HepG2 (cell line): Measurements from ENCODE around the gene OR14I1. TPM values are rescaled to one million over a fixed set of nuclear protein-coding genes. Genes with fewer than 3 reads are reported as not detected.

Experiments used
- ATAC-seq: fragments of 200-7000 bp; cut with Tn5 transposase; 3 replicates; pipeline ENCODE4 v1.9.1; 2020; ENCODE audit warnings: mild to moderate bottlenecking, moderate library complexity
- BruUV-seq: library from RNA; stranded (reverse); fragments of 400-500 nt; replicated peaks from 2 replicates; lab custom pipeline; 2021; lab: Mats Ljungman, UMichigan
- CTCF ChIA-PET: fragments of 300-600 bp; formaldehyde crosslinking; extraction: SDS; loops from one replicate; lab custom pipeline; 2021; ENCODE audit warnings: low total read pairs, inconsistent platforms, low intra/inter-chr PET ratio; lab: Yijun Ruan, JAX
- POLR2A ChIA-PET: fragments of 350-600 bp; sonication (Branson Sonifier 250); formaldehyde crosslinking; loops from one replicate; lab custom pipeline; 2020; ENCODE audit warnings: antibody characterized with exemption, inconsistent platforms; lab: Yijun Ruan, JAX
- DNase-seq: peaks from one replicate; pipeline ENCODE4 v3.0.0-alpha.2; 2015; ENCODE audit warnings: low spot score
- FAIRE-seq: peaks from 3 replicates; lab custom pipeline; 2011; peaks lifted over from hg19 to GRCh38; lab: Jason Lieb, UNC
- H2AFZ ChIP-seq: one replicate; pipeline ENCODE4 v1.6.1; 2011; ENCODE audit warnings: low read length, inconsistent platforms
- H3K27ac ChIP-seq: fragments of 300-600 bp; 3 replicates; pipeline ENCODE4 v1.8.0; 2011; ENCODE audit warnings: mixed run types, mild to moderate bottlenecking, mixed read lengths, low read length, inconsistent platforms; ENCODE audit not compliant: insufficient read depth; ENCODE audit errors: extremely low read length
- H3K27me3 ChIP-seq, 2 experiments: fragments of 200-600 bp in 1 of 2; 2 replicates in 1 of 2; 3 replicates in 1 of 2; pipeline versions ENCODE4 v1.6.0 to v1.8.0; 2011; ENCODE audit warnings: low read length in 2 of 2, mild to moderate bottlenecking in 2 of 2, moderate library complexity in 2 of 2, inconsistent platforms in 1 of 2; ENCODE audit not compliant: insufficient read depth in 2 of 2, control insufficient read depth in 1 of 2
- H3K36me3 ChIP-seq, 2 experiments: fragments of 200-600 bp in 1 of 2; replicated peaks in 1 of 2; 2 replicates in 1 of 2; 3 replicates in 1 of 2; pipeline versions ENCODE4 v1.5.1 to v1.8.0; 2011; ENCODE audit warnings: low read length in 2 of 2, inconsistent platforms in 1 of 2; ENCODE audit not compliant: insufficient read depth in 2 of 2, control insufficient read depth in 1 of 2
- H3K4me1 ChIP-seq: 2 replicates; pipeline ENCODE4 v1.5.1; 2012; ENCODE audit warnings: low read length, inconsistent platforms; ENCODE audit not compliant: insufficient read depth
- H3K4me2 ChIP-seq: 2 replicates; pipeline ENCODE4 v1.6.0; 2011; ENCODE audit warnings: low read depth, low read length, inconsistent platforms
- H3K4me3 ChIP-seq, 3 experiments: fragments of 200-600 bp in 1 of 3; sonication (generic), shearing (Covaris generic) in 1 of 3; replicated peaks in 1 of 3; 2 replicates each; pipeline ENCODE4 v1.5.1; 2011 to 2016; ENCODE audit warnings: low read length in 3 of 3, inconsistent platforms in 2 of 3, low read depth in 2 of 3, mild to moderate bottlenecking in 2 of 3, control low read depth in 1 of 3, mixed read lengths in 1 of 3; ENCODE audit not compliant: insufficient read depth in 1 of 3
- H3K79me2 ChIP-seq: one replicate; pipeline ENCODE4 v1.6.1; 2011; ENCODE audit warnings: low read length, inconsistent platforms; ENCODE audit not compliant: insufficient read depth
- H3K9ac ChIP-seq: 2 replicates; pipeline ENCODE4 v1.6.0; 2011; ENCODE audit warnings: mild to moderate bottlenecking, low read depth, low read length, inconsistent platforms; ENCODE audit not compliant: insufficient read depth
- H3K9me3 ChIP-seq: 2 replicates; pipeline ENCODE4 v1.5.1; 2012; ENCODE audit warnings: mild to moderate bottlenecking, low read length
- H4K20me1 ChIP-seq: 2 replicates; pipeline ENCODE4 v1.6.0; 2011; ENCODE audit warnings: inconsistent platforms, mild to moderate bottlenecking, low read length, moderate library complexity; ENCODE audit not compliant: insufficient read depth
- AHR ChIP-seq: IDR thresholded peaks from 2 replicates; pipeline ENCODE4 v1.6.1; 2018; ENCODE audit warnings: missing genetic modification reagents, missing compliant biosample characterization
- CCAR2 ChIP-seq: fragments of 200-400 bp; formaldehyde crosslinking; optimal IDR thresholded peaks from 2 replicates; pipeline ENCODE3; 2018; ENCODE audit warnings: low read depth, mild to moderate bottlenecking, low read length, moderate library complexity
- ELF3 ChIP-seq: IDR thresholded peaks from 2 replicates; pipeline ENCODE4 v1.6.1; 2016; ENCODE audit warnings: missing genetic modification reagents, missing compliant biosample characterization
- FOXJ3 ChIP-seq: sonication (generic); formaldehyde crosslinking; IDR thresholded peaks from 2 replicates; pipeline ENCODE4 v1.4.0; 2020; ENCODE audit warnings: missing genetic modification reagents, mild to moderate bottlenecking, borderline replicate concordance
- JUN ChIP-seq: sonication (generic); formaldehyde crosslinking; IDR thresholded peaks from 2 replicates; pipeline ENCODE4 v1.4.0; 2020; ENCODE audit warnings: mild to moderate bottlenecking, missing genetic modification reagents
- KDM4B ChIP-seq: sonication (generic); formaldehyde crosslinking; IDR thresholded peaks from 2 replicates; pipeline ENCODE4 v1.4.0; 2020; ENCODE audit warnings: missing genetic modification reagents
- MBD4 ChIP-seq: IDR thresholded peaks from 2 replicates; pipeline ENCODE4 v1.6.1; 2012; ENCODE audit warnings: low read length, inconsistent platforms, borderline replicate concordance
- PHF8 ChIP-seq: sonication (generic); formaldehyde crosslinking; IDR thresholded peaks from 2 replicates; pipeline ENCODE4 v1.5.0; 2020; ENCODE audit warnings: missing genetic modification reagents
- SOX13 ChIP-seq, 3 experiments: fragments of 450-650 bp in 1 of 3; sonication (generic) in 1 of 3; formaldehyde crosslinking in 1 of 3; IDR thresholded peaks in 2 of 3; conservative IDR thresholded peaks in 1 of 3; 2 replicates each; pipeline versions ENCODE4 v1.5.0 to v1.6.1; 2016 to 2020; ENCODE audit warnings: antibody characterized with exemption in 1 of 3, mild to moderate bottlenecking in 1 of 3, missing compliant biosample characterization in 1 of 3, missing genetic modification reagents in 1 of 3, moderate library complexity in 1 of 3
- ZBTB21 ChIP-seq: sonication (generic); formaldehyde crosslinking; IDR thresholded peaks from 2 replicates; pipeline ENCODE4 v1.4.0; 2020; ENCODE audit warnings: missing genetic modification reagents
- ZBTB7A ChIP-seq: sonication (generic); formaldehyde crosslinking; IDR thresholded peaks from 2 replicates; pipeline ENCODE4 v1.8.0; 2022; ENCODE audit warnings: mild to moderate bottlenecking, missing genetic modification reagents
- ZNF431 ChIP-seq: sonication (generic); formaldehyde crosslinking; IDR thresholded peaks from 2 replicates; pipeline ENCODE4 v1.9.0; 2022; ENCODE audit warnings: missing genetic modification reagents, low read depth, mild to moderate bottlenecking, borderline replicate concordance
- WGBS: methylation state at CpG from one replicate; pipeline ENCODE4 v1.1.6; 2017; ENCODE audit warnings: low lambda C conversion rate; 5-methylcytosine and 5-hydroxymethylcytosine counted together
- in situ Hi-C: cut with HindIII; loops from 2 replicates; pipeline ENCODE4 v1.10.0; 2017; ENCODE audit warnings: low pct_unique_long_range_greater_than_20kb; ENCODE audit not compliant: extremely low pct_ligation_motif_present
- intact Hi-C: fragments of 100-400 bp; cut with micrococcal nuclease; formaldehyde crosslinking; loops from one replicate; pipeline ENCODE4 v1.10.0; 2022; ENCODE audit not compliant: unreplicated experiment
- polyA plus RNA-seq, 8 experiments: library from polyadenylated mRNA; depleted of rRNA in 3 of 8; stranded (reverse) in 7 of 8; unstranded in 1 of 8; fragments of >200 nt; fragmentation: Illumina TruSeq in 4 of 8; extraction: Trizol in 4 of 8; gene quantifications; 2 replicates each; pipeline versions ENCODE4 v1.2.1 to v1.2.3, GENCODE V29; 2011 to 2016; ENCODE audit warnings: low read depth in 4 of 8, missing spikeins in 1 of 8, mixed read lengths in 1 of 8; ENCODE audit not compliant: insufficient read depth in 1 of 8
- total RNA-seq, 5 experiments: library from RNA; depleted of rRNA; stranded (reverse); fragments of >200 nt; fragmentation: Illumina TruSeq; extraction: Trizol; gene quantifications; 2 replicates each; pipeline ENCODE4 v1.2.3, GENCODE V29; 2016; ENCODE audit warnings: low read depth in 1 of 5
- TF ChIP-seq, protein P1 (sequence below): sonication (generic); formaldehyde crosslinking; IDR thresholded peaks from 2 replicates; pipeline ENCODE4 v1.5.0; 2020; ENCODE audit warnings: mild to moderate bottlenecking, missing genetic modification reagents

OR14I1 gene
- total and polyA plus RNA-seq, 2 of the 13 experiments (the other 11 are each of a cell fraction or from before 2014, with no cell fraction given) = not detected

DNA sequence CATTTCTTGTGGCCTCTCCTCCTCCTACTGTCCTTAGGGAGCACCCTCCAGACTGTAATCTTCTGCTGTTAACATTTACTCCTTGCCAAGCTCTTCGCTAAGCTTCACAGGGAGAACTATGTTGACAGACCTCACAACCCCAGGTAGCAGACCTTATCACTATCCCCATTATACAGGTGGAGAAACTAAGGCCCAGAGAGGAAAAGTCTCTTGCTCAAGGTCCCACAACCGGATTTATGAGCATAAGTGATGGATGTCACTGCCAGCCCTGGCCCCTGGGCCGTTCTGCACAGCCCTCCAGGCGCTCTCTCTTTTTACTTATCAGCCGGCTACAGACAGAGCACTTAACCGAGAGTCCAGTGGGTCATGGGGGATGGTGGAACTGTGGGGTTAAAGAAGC is 34.9 kb upstream of the OR14I1 start:
- no TSS peak for BruUV-seq
- no peaks in the 10 kb centered on the region for H4K20me1 ChIP-seq

DNA sequence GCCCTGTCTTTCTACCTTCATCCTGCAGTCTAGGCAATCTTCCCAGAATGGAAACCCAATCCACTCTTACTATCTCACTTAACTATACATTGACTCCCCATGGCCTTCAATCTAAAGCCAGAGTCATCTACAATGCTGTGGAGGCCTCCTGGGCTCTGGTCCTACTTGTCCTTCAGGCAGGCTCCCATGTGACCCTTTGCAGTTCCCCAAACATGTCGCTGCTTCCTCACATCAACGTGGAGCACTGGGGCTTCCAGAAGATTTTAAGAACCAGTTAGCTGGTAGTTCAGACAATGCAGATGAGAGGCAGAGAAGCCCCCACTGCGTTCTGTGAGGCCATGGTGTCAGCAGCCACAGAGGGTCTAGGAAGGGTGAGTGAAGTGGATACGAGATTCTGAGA is 34.4 kb upstream of the OR14I1 start:
- Histone ChIP-seq H3K27me3 (no peaks in the 10 kb centered on the region; a peak in 1 of 5 replicates), H3K4me2 (no peak overlapping the region), H2AFZ (no peak overlapping the region), H3K4me1 (0 out of 2 replicates have a peak, but pooled peaks cover 7% of the 10 kb centered on the region), H3K36me3 (no peaks in the 10 kb centered on the region), H3K79me2 (no peaks in the 10 kb centered on the region), H3K9ac (no peak overlapping the region), H4K20me1 (no peaks in the 10 kb centered on the region), H3K4me3 (no peak overlapping the region), H3K9me3 (peaks cover 5% of the 10 kb centered on the region), H3K27ac (no peak overlapping the region)
- in situ Hi-C loops (no loop called here), intact Hi-C loops (no loop called here)
- WGBS = 0% methylated on average over 4 of the region's 4 CpGs
- no peak for DNase-seq
- ChIA-PET POLR2A (no interaction called here), CTCF (no interaction called here)
- TF ChIP-seq FOXJ3 (CRISPR knock-in tag) = no peak
- BruUV-seq = no TSS peak
- ATAC-seq = no peak
- no peak for FAIRE-seq

More for the DNA sequence above, 34.9 kb upstream of the OR14I1 start:
- H3K79me2 ChIP-seq = no peaks in the 10 kb centered on the region
- H3K4me2 ChIP-seq = no peak overlapping the region
- no peak overlapping the region for H2AFZ ChIP-seq
- no peak for DNase-seq
- no peak overlapping the region for H3K9ac ChIP-seq
- 32% methylated on average over 3 of the region's 6 CpGs for whole genome bisulfite sequencing
- ChIA-PET POLR2A (no interaction called here), CTCF (no interaction called here)
- H3K27me3 ChIP-seq = no peaks in the 10 kb centered on the region; a peak in 1 of 5 replicates
- no peak overlapping the region for H3K4me3 ChIP-seq
- in situ Hi-C loops = no loop called here
- no peak overlapping the region for H3K27ac ChIP-seq
- no peak for FAIRE-seq
- intact Hi-C loops = no loop called here
- H3K9me3 ChIP-seq = peaks cover 5% of the 10 kb centered on the region
- no peak for ATAC-seq
- 0 out of 2 replicates have a peak, but pooled peaks cover 7% of the 10 kb centered on the region for H3K4me1 ChIP-seq
- TF ChIP-seq KDM4B (CRISPR knock-in tag) (no peak), ELF3 (no peak), CCAR2 (no peak), MBD4 (no peak), AHR (CRISPR knock-in tag) (no peak), ZBTB21 (CRISPR knock-in tag) (no peak), ZBTB7A (CRISPR knock-in tag) (no peak), ZNF431 (CRISPR knock-in tag) (no peak), PHF8 (CRISPR knock-in tag) (no peak), JUN (CRISPR knock-in tag) (no peak), SOX13 (IDR thresholded peaks at IDR 0.05) (no peak), SOX13 (CRISPR knock-in tag; conservative IDR thresholded peaks at IDR 0.05 in 1 of 2, IDR thresholded peaks at IDR 0.05 in 1 of 2) (no peak)
- TF ChIP-seq, protein P1, sequence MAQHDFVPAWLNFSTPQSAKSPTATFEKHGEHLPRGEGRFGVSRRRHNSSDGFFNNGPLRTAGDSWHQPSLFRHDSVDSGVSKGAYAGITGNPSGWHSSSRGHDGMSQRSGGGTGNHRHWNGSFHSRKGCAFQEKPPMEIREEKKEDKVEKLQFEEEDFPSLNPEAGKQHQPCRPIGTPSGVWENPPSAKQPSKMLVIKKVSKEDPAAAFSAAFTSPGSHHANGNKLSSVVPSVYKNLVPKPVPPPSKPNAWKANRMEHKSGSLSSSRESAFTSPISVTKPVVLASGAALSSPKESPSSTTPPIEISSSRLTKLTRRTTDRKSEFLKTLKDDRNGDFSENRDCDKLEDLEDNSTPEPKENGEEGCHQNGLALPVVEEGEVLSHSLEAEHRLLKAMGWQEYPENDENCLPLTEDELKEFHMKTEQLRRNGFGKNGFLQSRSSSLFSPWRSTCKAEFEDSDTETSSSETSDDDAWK (CRISPR knock-in tag) = no peak
- H3K36me3 ChIP-seq = no peaks in the 10 kb centered on the region
